Amygdala (tissue), 56 donors: ENCODE data around the gene NBEAL1.
A peak's percentile ranks its signal among the peaks of the same experiment; 100 is the strongest.
"Not testable (repeated sequence)": the region's sequence is repeated elsewhere in the genome, so short reads cannot be mapped to it uniquely, and the experiment has no call there.

ENCODE experiments used
- DNase-seq, 56 donors: peaks; one replicate each; lab custom pipeline; 2025; lab: John Stamatoyannopoulos, UW

The NBEAL1 gene

DNA sequence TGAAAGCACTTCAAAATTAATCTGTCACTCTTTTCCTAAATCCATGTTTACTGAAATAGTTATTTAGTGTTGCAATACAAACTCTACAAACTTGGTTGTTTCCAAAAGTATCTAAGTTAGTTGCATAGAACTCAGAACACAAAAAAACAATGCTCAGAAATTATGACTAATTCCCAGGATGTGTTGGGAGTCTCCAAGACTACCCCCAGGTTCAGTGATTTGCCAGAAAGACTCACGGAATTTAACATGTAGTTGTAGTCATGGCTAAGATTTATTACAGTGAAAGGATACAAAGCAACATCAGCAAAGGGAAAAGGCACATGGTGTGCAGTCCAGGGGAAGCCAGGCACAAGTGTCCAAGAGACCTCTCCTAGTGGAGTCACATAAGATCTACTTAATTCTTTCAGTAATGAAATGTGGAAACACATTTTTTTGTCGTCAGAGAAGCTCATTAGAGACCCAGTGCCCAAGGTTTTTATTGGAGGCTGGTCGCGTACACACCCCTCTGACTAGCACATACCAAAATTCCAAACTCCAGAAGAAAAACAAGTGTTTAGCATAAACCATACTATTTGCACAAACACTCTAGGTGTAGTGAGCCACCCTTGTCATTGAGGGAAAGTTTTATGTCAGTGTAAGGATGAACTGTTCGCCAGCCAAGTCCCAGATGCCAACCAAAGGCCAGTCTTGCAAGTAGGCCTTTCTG, 180.8 kb downstream of the NBEAL1 start:
- no peak for DNase-seq

DNA sequence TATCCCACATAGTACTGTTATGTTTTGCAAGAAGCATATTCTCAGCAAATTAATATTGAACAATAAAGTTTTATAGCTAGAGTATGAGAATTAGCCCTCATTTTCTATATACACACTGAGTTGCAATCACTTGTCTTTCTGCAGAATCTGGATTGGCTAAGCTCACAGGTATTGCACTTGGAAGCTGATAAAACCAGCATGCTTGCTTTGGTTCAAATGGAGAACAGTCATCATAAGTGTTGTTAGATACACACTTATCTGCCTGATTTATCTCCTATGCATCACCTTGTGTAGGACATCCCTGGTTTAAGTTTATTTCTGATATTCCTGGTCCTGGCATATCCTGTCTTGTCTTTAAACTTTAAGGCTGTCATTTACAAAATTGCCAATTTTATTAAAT, 186.2 kb downstream of the NBEAL1 start:
- no peak for DNase-seq

DNA sequence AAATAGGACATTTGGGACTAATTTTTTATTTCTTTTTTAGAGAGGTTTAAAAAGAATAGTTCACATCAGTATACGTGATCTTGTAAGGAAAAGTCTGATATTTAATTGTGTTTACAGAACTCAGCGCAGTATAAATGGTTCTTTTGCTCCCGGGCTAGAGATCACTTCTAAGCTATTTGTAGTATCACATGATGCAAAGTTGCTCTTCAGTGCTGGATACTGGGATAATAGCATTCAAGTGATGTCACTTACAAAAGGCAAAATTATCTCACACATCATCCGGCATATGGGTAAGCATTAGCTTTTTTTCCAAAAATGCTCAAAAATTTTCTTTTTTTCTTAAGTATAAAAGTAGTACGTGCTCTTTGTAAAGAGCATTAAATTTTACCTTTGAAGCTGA, 186.8 kb downstream of the NBEAL1 start:
- no peak for DNase-seq

DNA sequence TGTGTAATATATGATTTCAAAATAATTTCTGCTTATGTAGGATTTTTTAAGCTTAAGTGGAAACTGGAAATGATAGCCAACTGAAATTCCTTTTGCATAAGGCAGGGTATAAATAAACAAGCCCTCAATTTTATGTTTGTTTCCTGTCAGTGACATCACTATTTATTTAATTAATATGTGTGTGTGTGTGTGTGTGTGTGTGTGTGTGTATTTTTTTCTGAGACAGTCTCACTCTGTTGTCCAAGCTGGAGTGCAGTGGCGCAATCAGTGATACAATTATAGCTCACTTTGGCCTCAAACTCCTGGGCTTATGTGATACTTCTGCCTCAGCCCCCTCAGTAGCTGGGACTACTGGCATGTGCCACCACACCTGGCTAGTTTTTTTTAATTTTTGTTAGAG, 194.9 kb downstream of the NBEAL1 start:
- no peak for DNase-seq

DNA sequence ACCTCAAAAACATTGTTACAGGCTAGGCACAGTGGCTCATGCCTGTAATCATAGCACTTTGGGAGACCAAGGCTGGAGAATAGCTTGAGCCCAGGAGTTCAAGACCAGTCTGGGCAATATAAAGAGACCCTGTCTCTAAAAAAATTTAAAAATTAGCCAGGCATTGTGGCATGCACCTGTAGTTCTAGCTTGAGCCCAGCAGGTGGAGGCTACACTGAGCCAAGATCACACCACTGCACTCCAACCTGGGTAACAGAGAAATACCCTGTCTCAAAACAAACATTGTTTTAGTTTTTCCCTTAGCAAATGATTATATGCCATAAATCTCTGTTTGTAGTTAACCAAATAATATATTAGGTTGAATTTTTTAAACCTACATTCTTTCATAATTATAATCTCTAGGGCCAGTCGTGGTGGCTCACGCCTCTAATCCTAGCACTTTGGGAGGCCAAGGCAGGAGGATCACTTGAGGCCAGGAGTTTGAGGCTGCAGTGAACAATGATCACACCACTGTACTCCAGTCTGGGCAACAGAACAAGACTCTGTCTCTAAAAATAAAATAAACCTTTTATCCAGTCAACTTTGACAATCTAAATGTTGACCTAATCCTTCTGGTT, 210.9 kb downstream of the NBEAL1 start:
- DNase-seq: no peak

DNA sequence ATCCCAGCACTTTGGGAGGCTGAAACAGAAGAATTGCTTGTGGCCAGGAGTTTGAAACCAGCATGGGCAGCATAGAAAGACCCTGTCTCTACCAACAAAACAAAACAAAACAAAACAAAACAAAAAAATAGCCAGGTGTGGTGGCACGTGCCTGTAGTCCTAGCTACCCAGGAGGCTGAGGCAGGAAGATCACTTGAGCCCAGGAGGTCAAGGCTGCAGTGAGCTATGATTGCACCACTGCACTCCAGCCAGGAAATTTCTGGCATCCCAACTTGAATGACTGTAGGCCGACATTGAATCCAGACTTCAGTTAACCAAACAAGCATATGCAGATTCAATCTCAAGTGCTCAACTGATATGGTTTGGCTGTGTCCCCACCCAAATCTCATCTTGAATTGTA, 215.0 kb downstream of the NBEAL1 start:
- DNase-seq: not testable (repeated sequence)

DNA sequence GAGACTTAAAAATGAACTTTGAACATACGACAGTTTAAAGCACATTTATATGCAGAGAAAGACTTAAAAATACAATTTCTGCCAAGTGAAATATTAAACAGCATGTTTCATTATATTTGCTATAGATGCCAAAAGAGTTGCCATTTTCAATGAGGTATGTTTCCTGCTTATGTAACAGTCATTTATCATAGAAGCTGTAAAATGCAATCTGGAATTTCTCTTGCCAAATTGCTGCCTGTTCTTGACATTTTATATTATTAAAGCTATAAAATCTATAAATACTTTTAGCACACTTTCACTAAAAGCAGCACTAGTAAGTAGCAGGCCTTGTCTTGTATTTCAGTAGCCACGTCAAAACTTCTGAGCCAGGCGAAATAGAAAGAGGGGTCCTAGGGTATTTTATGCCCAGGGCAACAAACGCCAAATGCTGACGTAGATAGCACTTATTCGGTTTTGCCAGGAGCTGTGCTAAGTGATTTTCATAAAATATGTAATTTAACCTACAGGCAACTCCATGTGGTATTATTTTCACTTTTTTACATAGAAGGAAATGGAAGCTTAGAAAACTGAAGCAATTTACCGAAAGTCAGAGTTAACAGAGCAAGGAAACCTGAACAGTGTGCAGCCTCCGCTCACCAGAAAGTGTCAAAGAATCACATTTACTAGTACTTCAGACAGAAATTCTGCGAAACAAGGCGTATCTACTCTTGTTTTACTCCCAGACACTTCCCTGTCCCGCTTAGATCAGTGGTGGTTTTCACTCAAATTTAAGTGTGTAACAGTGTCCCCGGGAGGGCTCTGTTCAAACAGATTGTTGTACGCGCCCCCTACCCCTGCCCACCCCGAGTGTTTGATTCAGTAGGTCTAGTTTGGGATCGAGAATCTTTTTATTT, 222.9 kb downstream of the NBEAL1 start:
- no peak for DNase-seq

DNA sequence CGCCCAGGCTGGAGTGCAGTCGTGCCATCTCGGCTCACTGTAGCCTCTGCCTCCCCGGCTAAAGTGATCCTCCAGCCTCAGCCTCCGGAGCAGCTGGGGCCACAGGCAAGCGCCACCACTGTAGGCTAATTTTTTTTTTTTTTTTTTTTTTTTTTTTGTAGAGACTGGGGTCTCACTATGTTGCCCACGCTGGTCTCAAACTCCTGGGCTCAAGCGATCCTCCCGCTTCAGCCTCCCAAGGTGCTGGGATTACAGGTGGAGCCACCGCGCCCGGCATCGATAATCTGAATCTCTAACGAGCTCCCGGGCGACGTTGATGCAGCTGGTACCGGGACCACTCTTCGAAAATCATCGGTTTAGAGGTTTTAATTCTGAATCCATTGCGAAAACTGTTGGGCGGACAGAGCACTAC, 223.6 kb downstream of the NBEAL1 start:
- DNase-seq: peak in 2 of 56 donors; percentile 37 to 49

DNA sequence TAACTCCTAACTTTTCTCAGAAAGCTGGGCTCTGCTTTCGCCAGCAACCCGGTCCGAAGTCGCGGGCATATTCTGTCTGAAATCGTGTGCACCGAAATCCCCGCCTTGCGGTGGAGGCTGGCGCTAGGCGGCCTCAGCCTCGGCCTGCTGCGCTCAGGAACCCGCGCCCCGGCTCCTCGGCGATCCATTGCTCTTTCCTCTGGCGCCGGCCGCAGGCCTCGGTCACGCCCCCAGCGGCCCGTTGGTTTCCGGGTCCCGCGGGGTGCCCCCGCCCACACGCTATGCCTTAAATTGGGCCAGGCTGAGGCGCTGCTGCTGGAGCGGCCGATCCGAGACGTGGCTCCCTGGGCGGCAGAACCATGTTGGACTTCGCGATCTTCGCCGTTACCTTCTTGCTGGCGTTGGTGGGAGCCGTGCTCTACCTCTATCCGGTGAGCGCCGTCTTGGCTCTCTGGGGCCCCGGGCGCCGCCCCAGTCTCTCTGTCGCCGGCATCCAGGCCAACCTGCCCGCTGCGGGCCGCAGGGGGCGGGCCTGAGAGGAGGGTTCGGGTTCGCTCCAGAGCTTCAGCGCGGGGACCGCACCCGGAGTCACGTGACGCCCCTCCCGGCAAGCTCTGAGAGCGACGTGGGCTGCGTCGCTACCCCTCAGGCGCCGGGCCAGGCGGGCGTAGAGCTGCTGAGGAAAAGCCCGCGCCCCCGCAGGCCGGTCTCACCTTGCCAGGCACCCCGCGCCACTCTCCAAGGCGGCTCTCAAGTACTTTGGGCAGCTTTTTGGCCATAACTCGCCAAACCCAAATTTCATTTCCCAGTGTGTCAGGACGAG, 224.2 kb downstream of the NBEAL1 start, which contains the start of gene CYP20A1:
Gene CYP20A1, plus strand, starts transcription at position 315 of the 823 bp plus-strand sequence. Its CDS starts 45 bp downstream, at position 360.
- peak; percentile 75 to 98 (median 92) for DNase-seq

DNA sequence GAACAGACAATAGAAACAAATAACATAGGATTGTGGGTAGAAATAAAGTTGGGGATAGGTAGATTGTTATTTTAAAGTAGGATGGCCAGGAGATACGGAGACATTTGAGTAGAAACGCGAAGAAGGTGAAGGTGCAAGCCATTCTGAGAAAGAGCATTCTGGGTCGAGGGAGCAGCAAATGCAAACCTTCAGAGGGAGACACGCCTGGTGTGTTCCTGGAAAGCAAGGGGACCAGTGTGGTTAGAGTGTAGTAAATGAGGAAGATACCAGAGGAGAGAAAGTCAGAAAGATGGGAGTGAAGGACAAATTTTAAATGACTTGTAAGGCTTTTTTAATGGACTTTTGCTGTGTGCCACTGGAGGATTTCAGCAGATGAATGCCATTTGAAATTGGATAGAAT, 225.8 kb downstream of the NBEAL1 start:
- no peak for DNase-seq

DNA sequence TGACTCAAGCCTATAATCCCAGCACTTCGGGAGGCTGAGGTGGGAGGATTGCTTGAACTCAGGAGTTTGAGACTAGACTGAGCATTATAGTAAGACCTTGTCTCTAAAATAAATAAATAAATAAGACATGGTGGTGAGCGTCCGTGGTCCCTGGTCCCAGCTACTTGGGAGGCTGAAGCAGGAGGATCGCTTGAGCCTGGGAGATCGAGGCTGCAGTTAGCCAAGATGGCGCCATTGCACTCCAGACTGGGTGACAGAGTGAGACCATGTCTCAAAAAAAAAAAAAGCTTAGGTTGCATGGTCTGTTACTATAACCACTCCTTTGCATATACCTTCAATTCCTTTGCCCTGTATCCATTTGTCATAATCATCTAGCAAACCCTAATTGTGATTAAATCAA, 227.8 kb downstream of the NBEAL1 start:
- no peak for DNase-seq

DNA sequence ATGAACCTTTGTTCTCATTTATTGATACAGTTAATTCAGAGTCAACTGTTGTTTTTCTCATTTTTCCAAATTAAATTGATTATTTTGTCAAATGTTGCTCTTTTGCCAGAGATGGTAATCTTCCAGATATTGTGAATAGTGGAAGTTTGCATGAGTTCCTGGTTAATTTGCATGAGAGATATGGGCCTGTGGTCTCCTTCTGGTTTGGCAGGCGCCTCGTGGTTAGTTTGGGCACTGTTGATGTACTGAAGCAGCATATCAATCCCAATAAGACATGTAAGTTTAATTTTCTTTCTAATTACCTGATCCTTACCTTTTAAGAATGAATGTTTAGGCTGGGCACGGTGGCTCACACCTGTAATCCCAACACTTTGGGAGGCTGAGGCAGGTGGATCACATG, 232.0 kb downstream of the NBEAL1 start:
- no peak for DNase-seq

DNA sequence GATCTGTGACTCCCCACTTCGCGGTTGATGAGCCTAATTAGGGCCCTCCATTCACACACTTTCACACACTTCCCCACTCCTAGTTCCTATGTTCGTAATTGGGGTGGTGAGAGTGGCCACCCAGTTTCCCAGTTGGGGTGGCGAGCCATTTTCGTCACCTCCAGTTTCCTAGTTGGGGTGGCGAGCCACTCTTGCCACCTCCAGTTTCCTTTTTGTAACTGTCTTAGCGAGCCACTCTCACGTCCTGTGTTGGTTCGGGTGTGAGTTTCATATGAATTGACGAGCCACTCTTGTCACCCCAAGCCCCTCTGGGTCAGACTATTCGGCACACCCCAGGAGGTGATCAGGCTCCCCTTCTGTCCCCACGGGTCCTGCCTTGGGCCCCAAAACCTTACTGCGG, 238.1 kb downstream of the NBEAL1 start:
- DNase-seq: no peak

DNA sequence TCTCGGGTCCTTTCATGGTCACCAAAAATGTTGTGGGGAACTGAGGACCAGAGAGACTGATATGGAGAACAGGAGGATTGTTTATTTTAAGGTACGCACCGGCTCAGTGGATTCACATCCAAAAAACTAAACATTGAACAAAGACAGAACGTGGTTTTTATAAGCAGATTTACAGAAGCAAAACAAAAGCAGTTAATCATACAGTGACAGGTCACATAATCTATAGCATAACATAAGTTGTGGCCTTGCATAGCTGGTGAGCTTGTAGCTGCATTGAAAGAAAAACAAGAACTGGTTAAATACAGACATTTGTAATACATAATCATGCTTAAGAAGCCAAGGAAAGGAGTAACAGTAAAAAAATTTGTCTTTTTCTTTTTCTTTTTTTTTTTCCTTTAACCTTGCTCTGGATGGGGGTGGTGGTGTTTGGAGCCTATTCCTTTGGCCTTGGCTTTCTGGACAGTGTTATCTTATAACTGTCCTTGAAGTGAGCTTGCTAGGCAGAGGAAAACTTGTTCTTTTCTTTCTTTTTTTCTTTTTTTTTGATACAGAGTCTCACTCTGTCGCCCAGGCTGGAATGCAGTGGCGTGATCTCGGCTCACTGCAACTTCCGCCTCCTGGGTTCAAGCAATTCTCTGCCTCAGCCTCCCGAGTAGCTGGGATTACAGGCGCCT, 238.9 kb downstream of the NBEAL1 start:
- not testable (repeated sequence) for DNase-seq

DNA sequence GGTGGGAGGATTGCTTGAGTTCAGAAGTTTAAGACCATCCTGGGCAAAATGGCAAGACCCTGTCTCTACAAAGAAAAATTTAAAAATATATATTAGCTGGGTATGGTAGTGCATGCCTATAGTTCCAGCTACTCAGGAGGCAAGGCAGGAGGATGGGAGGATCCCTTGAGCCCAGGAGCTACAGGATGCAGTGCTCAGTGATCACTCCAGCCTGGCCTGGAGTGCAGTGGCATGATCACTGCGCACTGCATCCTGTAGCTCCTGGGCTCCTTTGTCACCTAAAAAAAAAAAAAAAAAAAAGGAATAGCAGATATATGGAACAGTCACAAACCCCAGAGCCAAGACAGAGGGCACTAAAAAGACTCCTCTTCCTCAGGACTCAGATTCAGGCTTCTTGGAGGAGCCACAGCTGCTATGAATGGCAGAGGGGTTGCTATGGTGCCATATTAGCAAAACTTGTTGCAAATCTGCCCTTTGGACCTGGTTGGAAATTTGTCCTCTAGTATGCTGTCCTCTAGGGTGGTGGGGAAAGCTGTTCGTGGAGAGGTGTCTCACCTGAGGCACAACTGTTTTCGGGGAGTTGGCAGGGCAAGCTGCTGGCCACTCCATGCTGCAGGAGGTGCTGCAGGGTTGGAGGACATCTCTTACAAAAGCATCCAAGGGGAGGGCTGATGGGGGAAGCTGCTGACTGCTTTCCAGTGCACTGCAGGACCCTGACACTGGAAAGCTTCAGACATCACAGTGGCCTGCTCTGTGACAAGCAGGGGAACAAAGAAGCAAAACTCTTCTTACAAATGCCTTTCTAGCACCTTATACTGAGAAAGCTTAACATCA, 246.9 kb downstream of the NBEAL1 start:
- no peak for DNase-seq
